ENCODE data around the gene NUAK2. TPM values are rescaled to one million over a fixed set of nuclear protein-coding genes. Genes with fewer than 3 reads are reported as not detected.
A peak's percentile ranks its signal among the peaks of the same experiment; 100 is the strongest.

Gene NUAK2
- polyA plus RNA-seq, 3 donors from 2014 or later: 6.3 to 26.4 (median 6.6) TPM

GRCh38 chr1:205340676-205341075 lies 19.1 kb upstream of the NUAK2 start:
- Mint-ChIP-seq H3K36me3 (peaks cover 0 to 3% (median 0%) of the 10 kb centered on the region in 3 donors), H3K27ac (no peak overlapping the region), H3K4me3 (peak overlapping the region in 1 of 5 donors; percentile 20), H3K27me3 (ENCODE audit: low read depth in 3 of 3) (peaks cover 4 to 16% (median 15%) of the 10 kb centered on the region in 3 donors), H3K4me1 (peaks cover 5 to 8% of the 10 kb centered on the region in 2 donors), H3K9me3 (no peaks in the 10 kb centered on the region)
- DNase-seq: no peak

GRCh38 chr1:205339717-205340116 lies 18.2 kb upstream of the NUAK2 start:
- Mint-ChIP-seq H3K4me3 (no peak overlapping the region), H3K27me3 (ENCODE audit: low read depth in 3 of 3) (peaks cover 3 to 15% (median 9%) of the 10 kb centered on the region in 3 donors), H3K27ac (no peak overlapping the region), H3K9me3 (no peaks in the 10 kb centered on the region), H3K4me1 (peaks cover 5 to 8% of the 10 kb centered on the region in 2 donors), H3K36me3 (peaks cover 0 to 3% (median 0%) of the 10 kb centered on the region in 3 donors)
- DNase-seq: no peak

GRCh38 chr1:205339197-205339702 lies 17.7 kb upstream of the NUAK2 start:
- Mint-ChIP-seq H3K4me1 (peaks cover 5% of the 10 kb centered on the region in 2 donors), H3K4me3 (no peak overlapping the region), H3K36me3 (peaks cover 0 to 3% (median 0%) of the 10 kb centered on the region in 3 donors), H3K9me3 (no peaks in the 10 kb centered on the region), H3K27me3 (ENCODE audit: low read depth in 3 of 3) (peaks cover 2 to 12% (median 5%) of the 10 kb centered on the region in 3 donors), H3K27ac (no peak overlapping the region)
- DNase-seq: no peak

GRCh38 chr1:205338011-205338410 lies 16.5 kb upstream of the NUAK2 start:
- Mint-ChIP-seq H3K36me3 (peaks cover 0 to 3% (median 0%) of the 10 kb centered on the region in 3 donors), H3K4me1 (peaks cover 4 to 5% of the 10 kb centered on the region in 2 donors), H3K9me3 (no peaks in the 10 kb centered on the region), H3K27ac (no peak overlapping the region), H3K4me3 (no peak overlapping the region), H3K27me3 (ENCODE audit: low read depth in 3 of 3) (peaks cover 2 to 7% (median 5%) of the 10 kb centered on the region in 3 donors)
- no peak for DNase-seq

GRCh38 chr1:205337481-205337880 lies 15.9 kb upstream of the NUAK2 start:
- Mint-ChIP-seq H3K4me3 (no peak overlapping the region), H3K36me3 (peaks cover 0 to 3% (median 0%) of the 10 kb centered on the region in 3 donors), H3K27me3 (ENCODE audit: low read depth in 3 of 3) (peaks cover 2 to 7% (median 5%) of the 10 kb centered on the region in 3 donors), H3K9me3 (no peaks in the 10 kb centered on the region), H3K4me1 (peaks cover 1% of the 10 kb centered on the region in 2 donors), H3K27ac (no peak overlapping the region)
- no peak for DNase-seq

GRCh38 chr1:205335692-205336091 lies 14.1 kb upstream of the NUAK2 start:
- Mint-ChIP-seq H3K4me3 (no peak overlapping the region), H3K27me3 (ENCODE audit: low read depth in 3 of 3) (peaks cover under 1 to 7% (median 2%) of the 10 kb centered on the region in 3 donors), H3K27ac (no peak overlapping the region)

GRCh38 chr1:205332015-205332791 lies 10.7 kb upstream of the NUAK2 start:
- DNase-seq: no peak
- H3K27ac Mint-ChIP-seq: no peak overlapping the region
- H3K4me1 Mint-ChIP-seq: no peaks in the 10 kb centered on the region
- no peak overlapping the region for H3K4me3 Mint-ChIP-seq
- H3K9me3 Mint-ChIP-seq: no peaks in the 10 kb centered on the region
- no peaks in the 10 kb centered on the region for H3K36me3 Mint-ChIP-seq
- H3K27me3 Mint-ChIP-seq (ENCODE audit: low read depth in 3 of 3): peaks cover 0 to 4% (median 2%) of the 10 kb centered on the region in 3 donors

More at GRCh38 chr1:205335692-205336091, 14.1 kb upstream of the NUAK2 start:
- H3K9me3 Mint-ChIP-seq: no peaks in the 10 kb centered on the region
- H3K36me3 Mint-ChIP-seq: no peaks in the 10 kb centered on the region
- H3K4me1 Mint-ChIP-seq: no peaks in the 10 kb centered on the region
- DNase-seq: peak; percentile 58 to 68 (median 66)

GRCh38 chr1:205330150-205330549 lies 8.6 kb upstream of the NUAK2 start:
- no peak for DNase-seq
- H3K9me3 Mint-ChIP-seq: no peaks in the 10 kb centered on the region
- H3K4me1 Mint-ChIP-seq: peaks cover 5 to 6% of the 10 kb centered on the region in 2 donors
- no peak overlapping the region for H3K27ac Mint-ChIP-seq
- no peaks in the 10 kb centered on the region for H3K36me3 Mint-ChIP-seq
- H3K4me3 Mint-ChIP-seq: no peak overlapping the region
- H3K27me3 Mint-ChIP-seq (ENCODE audit: low read depth in 3 of 3): peaks cover 0 to 5% (median 4%) of the 10 kb centered on the region in 3 donors

GRCh38 chr1:205329719-205330118 lies 8.2 kb upstream of the NUAK2 start:
- Mint-ChIP-seq H3K9me3 (no peaks in the 10 kb centered on the region), H3K27me3 (ENCODE audit: low read depth in 3 of 3) (peaks cover 0 to 5% (median 3%) of the 10 kb centered on the region in 3 donors), H3K4me1 (peaks cover 9 to 10% of the 10 kb centered on the region in 2 donors), H3K4me3 (no peak overlapping the region), H3K36me3 (no peaks in the 10 kb centered on the region), H3K27ac (no peak overlapping the region)
- no peak for DNase-seq

GRCh38 chr1:205328476-205328875 lies 6.9 kb upstream of the NUAK2 start:
- DNase-seq: no peak
- H3K4me1 Mint-ChIP-seq: peaks cover 13 to 18% of the 10 kb centered on the region in 2 donors
- no peaks in the 10 kb centered on the region for H3K36me3 Mint-ChIP-seq
- no peaks in the 10 kb centered on the region for H3K9me3 Mint-ChIP-seq
- no peak overlapping the region for H3K4me3 Mint-ChIP-seq
- peaks cover 0 to 5% (median 1%) of the 10 kb centered on the region in 3 donors for H3K27me3 Mint-ChIP-seq (ENCODE audit: low read depth in 3 of 3)
- no peak overlapping the region for H3K27ac Mint-ChIP-seq

GRCh38 chr1:205326812-205327466 lies 5.4 kb upstream of the NUAK2 start:
- Mint-ChIP-seq H3K9me3 (no peaks in the 10 kb centered on the region), H3K4me1 (peaks cover 17 to 25% of the 10 kb centered on the region in 2 donors), H3K27ac (no peak overlapping the region), H3K36me3 (no peaks in the 10 kb centered on the region), H3K27me3 (ENCODE audit: low read depth in 3 of 3) (peaks cover 0 to 4% (median 1%) of the 10 kb centered on the region in 3 donors), H3K4me3 (no peak overlapping the region)
- DNase-seq: no peak

GRCh38 chr1:205325334-205325884 lies 3.9 kb upstream of the NUAK2 start:
- Mint-ChIP-seq H3K4me3 (no peak overlapping the region), H3K36me3 (peaks cover 0 to 3% (median 2%) of the 10 kb centered on the region in 3 donors), H3K27me3 (ENCODE audit: low read depth in 3 of 3) (peaks cover 3 to 4% (median 4%) of the 10 kb centered on the region in 3 donors), H3K4me1 (peaks cover 25 to 39% of the 10 kb centered on the region in 2 donors), H3K27ac (peak overlapping the region in 3 of 6 donors; percentile 15 to 89 (median 71)), H3K9me3 (no peaks in the 10 kb centered on the region)
- DNase-seq: peak; percentile 66 to 69 (median 68)

- H3K27ac Mint-ChIP-seq: no peak overlapping the region
- H3K9me3 Mint-ChIP-seq: no peaks in the 10 kb centered on the region
- no peak for DNase-seq
- peaks cover 3 to 4% (median 4%) of the 10 kb centered on the region in 3 donors for H3K27me3 Mint-ChIP-seq (ENCODE audit: low read depth in 3 of 3)
- no peak overlapping the region for H3K4me3 Mint-ChIP-seq
- peaks cover 32 to 45% of the 10 kb centered on the region in 2 donors for H3K4me1 Mint-ChIP-seq
- H3K36me3 Mint-ChIP-seq: peaks cover 0 to 3% (median 2%) of the 10 kb centered on the region in 3 donors
These were observed 3.2 kb upstream of the NUAK2 start for GRCh38 chr1:205324781-205325180.
